ENCODE results near the gene ADCY7. TPM values are rescaled to one million over a fixed set of nuclear protein-coding genes. Genes with fewer than 3 reads are reported as not detected.

The ADCY7 gene
- total RNA-seq, 1 experiment from 2014 or later, result 39.3 TPM

DNA sequence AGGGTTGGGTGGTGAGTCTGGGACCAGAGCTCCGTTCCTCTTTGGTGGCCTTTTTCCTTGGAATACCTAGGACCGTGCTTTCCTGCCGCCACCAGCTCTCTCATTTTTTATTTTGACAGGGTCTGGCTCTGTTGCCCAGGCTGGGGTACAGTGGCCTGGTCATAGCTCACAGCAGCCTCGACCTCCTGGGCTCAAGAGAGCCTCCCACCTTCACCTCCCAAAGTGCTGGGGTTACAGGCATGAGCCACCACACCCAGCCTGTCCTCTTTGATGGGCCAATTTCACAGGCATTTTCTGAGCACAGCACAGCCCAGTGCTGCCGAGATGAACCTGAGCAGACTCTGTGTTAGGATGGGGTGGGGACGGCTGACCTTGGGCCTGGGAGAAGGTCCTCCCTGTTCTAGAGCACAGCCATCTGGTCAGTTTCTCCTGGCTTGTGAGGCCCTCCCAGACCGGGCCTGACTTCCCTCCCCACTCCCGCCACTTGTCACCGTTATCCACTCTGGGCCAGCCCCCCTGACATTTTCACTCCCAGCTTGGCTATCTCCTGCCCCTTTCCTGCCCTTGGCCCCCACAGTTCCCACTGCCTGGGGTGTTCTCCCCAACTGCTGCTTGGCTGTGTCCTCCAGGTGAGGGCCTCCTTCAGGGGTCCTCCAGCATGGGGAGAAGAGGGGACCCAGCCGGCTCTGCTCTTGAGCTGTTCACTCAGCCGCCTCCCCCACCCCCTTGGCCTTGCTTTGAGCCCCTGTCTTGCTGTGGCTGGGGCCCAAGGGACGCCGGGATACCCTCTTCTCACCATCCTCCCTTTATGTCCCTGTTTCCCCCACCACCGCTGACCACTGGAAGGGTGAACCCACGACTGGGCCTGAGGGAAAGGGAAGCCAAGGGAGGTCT lies 5.0 kb downstream of the ADCY7 start:
- POLR2A ChIA-PET (ENCODE audit: unreplicated experiment), result no interaction called here
- no peak for DNase-seq

GRCh38 chr16:50272111-50272571 lies 5.8 kb downstream of the ADCY7 start:
- POLR2A ChIA-PET (ENCODE audit: unreplicated experiment), result no interaction called here

More for the DNA sequence above, 5.0 kb downstream of the ADCY7 start:
- BruUV-seq (replicated peaks), result no TSS peak
- H3K27me3 ChIP-seq (ENCODE audit: insufficient read depth, low read depth), result no peaks in the 10 kb centered on the region
- no peak overlapping the region for H3K4me3 ChIP-seq
- H3K79me2 ChIP-seq (ENCODE audit: low read depth), result no peaks in the 10 kb centered on the region
- H4K20me1 ChIP-seq (ENCODE audit: insufficient read depth), result peaks cover 3% of the 10 kb centered on the region; the same call in 1 of the 2 replicates
- H3K4me1 ChIP-seq (replicated peaks; ENCODE audit: insufficient read depth), result peaks cover 25% of the 10 kb centered on the region
- intact Hi-C loops (cut with micrococcal nuclease; ENCODE audit: unreplicated experiment), result no loop called here
- H3K36me3 ChIP-seq (ENCODE audit: low read depth), result no peaks in the 10 kb centered on the region
- CTCF ChIA-PET, result no interaction called here
- H3K9me3 ChIP-seq (ENCODE audit: insufficient read depth, low read depth), result no peaks in the 10 kb centered on the region
- H3K9me2 ChIP-seq (ENCODE audit: insufficient read depth), result no peaks in the 10 kb centered on the region
- 0 out of 2 replicates have a peak overlapping the region, but pooled peaks have one; percentile 0 for H3K4me2 ChIP-seq
- H3K27ac ChIP-seq, result no peak overlapping the region
- TF ChIP-seq EZH2 (IDR thresholded peaks at IDR 0.05; ENCODE audit: low read depth), result no peak
- TF ChIP-seq CTCF (conservative IDR thresholded peaks at IDR 0.05), result no peak
- no peak overlapping the region for H2AFZ ChIP-seq
- peaks cover 2% of the 10 kb centered on the region; the same call in 1 of the 2 replicates for H3F3A ChIP-seq (ENCODE audit: insufficient read depth, low read depth)

DNA sequence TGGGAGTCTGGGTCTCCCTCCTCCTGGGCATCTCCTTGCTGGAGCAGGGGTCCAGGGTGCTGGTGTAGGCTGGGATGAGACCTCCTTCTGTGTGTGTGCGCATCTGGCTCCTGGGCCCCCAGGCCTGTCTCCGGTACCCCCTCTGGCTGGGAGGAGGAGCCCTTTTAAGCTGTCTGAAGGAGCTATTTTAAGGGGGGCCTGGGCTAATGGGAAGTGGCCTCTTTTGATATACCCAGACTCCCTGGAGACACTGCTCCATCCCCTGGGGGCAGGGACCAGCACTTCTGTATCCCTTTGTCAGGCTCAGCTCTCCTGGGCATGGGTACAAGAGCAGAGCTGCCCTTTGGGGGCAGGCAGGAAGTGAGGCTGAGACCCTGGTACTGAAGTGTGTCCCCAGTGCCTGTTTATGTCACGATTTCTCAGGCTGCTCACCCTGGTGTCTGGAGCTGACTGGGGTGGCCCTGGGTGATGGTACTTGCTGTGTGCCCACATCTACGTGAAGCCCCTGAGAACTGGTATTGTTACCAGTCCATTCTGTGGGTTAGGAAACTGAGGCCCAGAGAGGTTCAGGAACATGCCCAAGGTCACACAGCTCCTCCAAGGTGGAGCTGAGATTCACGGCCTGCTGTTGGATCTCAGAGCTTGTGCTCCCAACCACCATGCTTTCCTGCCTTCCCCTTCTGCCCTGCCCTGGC lies 6.5 kb downstream of the ADCY7 start:
- peaks cover 11% of the 10 kb centered on the region for H3K4me1 ChIP-seq (replicated peaks; ENCODE audit: insufficient read depth)
- H4K20me1 ChIP-seq (ENCODE audit: insufficient read depth), result peaks cover 3% of the 10 kb centered on the region; the same call in 1 of the 2 replicates
- no peak overlapping the region for H3K27ac ChIP-seq
- no peak for TF ChIP-seq CTCF (conservative IDR thresholded peaks at IDR 0.05)
- no peak for TF ChIP-seq EZH2 (IDR thresholded peaks at IDR 0.05; ENCODE audit: low read depth)
- H3K4me3 ChIP-seq, result no peak overlapping the region
- H3K27me3 ChIP-seq (ENCODE audit: insufficient read depth, low read depth), result no peaks in the 10 kb centered on the region
- H3K79me2 ChIP-seq (ENCODE audit: low read depth), result no peaks in the 10 kb centered on the region
- BruUV-seq (replicated peaks), result no TSS peak
- H3K36me3 ChIP-seq (ENCODE audit: low read depth), result no peaks in the 10 kb centered on the region
- CTCF ChIA-PET, result no interaction called here
- no peak overlapping the region for H3K4me2 ChIP-seq
- intact Hi-C loops (cut with micrococcal nuclease; ENCODE audit: unreplicated experiment), result no loop called here
- no peak overlapping the region for H2AFZ ChIP-seq
- POLR2A ChIA-PET (ENCODE audit: unreplicated experiment), result no interaction called here
- no peaks in the 10 kb centered on the region for H3K9me3 ChIP-seq (ENCODE audit: insufficient read depth, low read depth)
- DNase-seq, result no peak
- H3F3A ChIP-seq (ENCODE audit: insufficient read depth, low read depth), result peaks cover 10% of the 10 kb centered on the region; the same call in 1 of the 2 replicates
- no peaks in the 10 kb centered on the region for H3K9me2 ChIP-seq (ENCODE audit: insufficient read depth)

More at GRCh38 chr16:50272111-50272571, 5.8 kb downstream of the ADCY7 start:
- Histone ChIP-seq H3F3A (ENCODE audit: insufficient read depth, low read depth) (peaks cover 9% of the 10 kb centered on the region; the same call in 1 of the 2 replicates), H3K27me3 (ENCODE audit: insufficient read depth, low read depth) (no peaks in the 10 kb centered on the region), H4K20me1 (ENCODE audit: insufficient read depth) (peaks cover 3% of the 10 kb centered on the region; the same call in 1 of the 2 replicates), H3K36me3 (ENCODE audit: low read depth) (no peaks in the 10 kb centered on the region), H3K79me2 (ENCODE audit: low read depth) (no peaks in the 10 kb centered on the region), H3K4me3 (no peak overlapping the region), H3K4me2 (0 out of 2 replicates have a peak overlapping the region, but pooled peaks have one; percentile 0), H3K27ac (no peak overlapping the region), H3K4me1 (replicated peaks; ENCODE audit: insufficient read depth) (peaks cover 17% of the 10 kb centered on the region), H3K9me3 (ENCODE audit: insufficient read depth, low read depth) (no peaks in the 10 kb centered on the region), H2AFZ (no peak overlapping the region), H3K9me2 (ENCODE audit: insufficient read depth) (no peaks in the 10 kb centered on the region)
- no TSS peak for BruUV-seq (replicated peaks)
- intact Hi-C loops (cut with micrococcal nuclease; ENCODE audit: unreplicated experiment), result no loop called here
- CTCF ChIA-PET, result no interaction called here
- peak; percentile 14 to 54 for DNase-seq
- no peak for TF ChIP-seq EZH2 (IDR thresholded peaks at IDR 0.05; ENCODE audit: low read depth)
